GM06990 (cell line): ENCODE data around the gene E2F1.

ENCODE experiments used
- DNase-seq: peaks from one replicate; pipeline ENCODE4 v3.0.0-alpha.2; 2011; ENCODE audit not compliant: insufficient read length; ENCODE audit errors: extremely low read depth
- H3K27me3 ChIP-seq: replicated peaks from 2 replicates; pipeline ENCODE4 v1.6.0; 2011; ENCODE audit warnings: low read length; ENCODE audit not compliant: control insufficient read depth, insufficient read depth
- H3K36me3 ChIP-seq: 2 replicates; pipeline ENCODE4 v1.5.1; 2011; ENCODE audit warnings: low read length; ENCODE audit not compliant: control insufficient read depth, insufficient read depth
- H3K4me3 ChIP-seq: replicated peaks from 2 replicates; pipeline ENCODE4 v1.5.1; 2011; ENCODE audit warnings: low read depth, mild to moderate bottlenecking, control low read depth, low read length
- TF ChIP-seq, protein P1 (sequence below): IDR thresholded peaks from 2 replicates; pipeline ENCODE4 v1.5.1; 2011; ENCODE audit warnings: low read length, control low read depth, mild to moderate bottlenecking, inconsistent platforms; ENCODE audit not compliant: insufficient read depth, poor library complexity, severe bottlenecking

The E2F1 gene

DNA sequence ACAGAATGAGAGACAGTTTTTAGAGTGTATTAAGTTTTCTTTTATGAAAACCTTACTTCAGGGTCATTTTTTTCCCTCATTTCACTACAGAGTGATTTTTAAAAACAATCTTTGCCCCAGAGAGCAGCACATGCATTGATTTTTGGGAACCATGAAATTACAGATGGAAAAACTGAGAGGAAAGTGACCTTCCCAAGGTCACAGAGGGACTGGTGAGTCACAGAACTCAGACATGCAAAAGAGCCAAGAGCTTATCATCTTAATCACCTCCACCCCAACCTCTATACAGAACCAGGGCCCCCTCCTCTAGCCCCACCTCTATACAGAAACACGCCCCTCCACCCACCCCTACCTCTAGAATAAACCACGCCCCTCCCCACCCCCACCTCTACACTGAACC lies 23.2 kb upstream of the E2F1 start:
- no peaks in the 10 kb centered on the region for H3K27me3 ChIP-seq
- H3K4me3 ChIP-seq, result no peak overlapping the region
- TF ChIP-seq, protein P1, sequence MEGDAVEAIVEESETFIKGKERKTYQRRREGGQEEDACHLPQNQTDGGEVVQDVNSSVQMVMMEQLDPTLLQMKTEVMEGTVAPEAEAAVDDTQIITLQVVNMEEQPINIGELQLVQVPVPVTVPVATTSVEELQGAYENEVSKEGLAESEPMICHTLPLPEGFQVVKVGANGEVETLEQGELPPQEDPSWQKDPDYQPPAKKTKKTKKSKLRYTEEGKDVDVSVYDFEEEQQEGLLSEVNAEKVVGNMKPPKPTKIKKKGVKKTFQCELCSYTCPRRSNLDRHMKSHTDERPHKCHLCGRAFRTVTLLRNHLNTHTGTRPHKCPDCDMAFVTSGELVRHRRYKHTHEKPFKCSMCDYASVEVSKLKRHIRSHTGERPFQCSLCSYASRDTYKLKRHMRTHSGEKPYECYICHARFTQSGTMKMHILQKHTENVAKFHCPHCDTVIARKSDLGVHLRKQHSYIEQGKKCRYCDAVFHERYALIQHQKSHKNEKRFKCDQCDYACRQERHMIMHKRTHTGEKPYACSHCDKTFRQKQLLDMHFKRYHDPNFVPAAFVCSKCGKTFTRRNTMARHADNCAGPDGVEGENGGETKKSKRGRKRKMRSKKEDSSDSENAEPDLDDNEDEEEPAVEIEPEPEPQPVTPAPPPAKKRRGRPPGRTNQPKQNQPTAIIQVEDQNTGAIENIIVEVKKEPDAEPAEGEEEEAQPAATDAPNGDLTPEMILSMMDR, result no peak
- H3K36me3 ChIP-seq, result peaks cover 4% of the 10 kb centered on the region
- no peak for DNase-seq

DNA sequence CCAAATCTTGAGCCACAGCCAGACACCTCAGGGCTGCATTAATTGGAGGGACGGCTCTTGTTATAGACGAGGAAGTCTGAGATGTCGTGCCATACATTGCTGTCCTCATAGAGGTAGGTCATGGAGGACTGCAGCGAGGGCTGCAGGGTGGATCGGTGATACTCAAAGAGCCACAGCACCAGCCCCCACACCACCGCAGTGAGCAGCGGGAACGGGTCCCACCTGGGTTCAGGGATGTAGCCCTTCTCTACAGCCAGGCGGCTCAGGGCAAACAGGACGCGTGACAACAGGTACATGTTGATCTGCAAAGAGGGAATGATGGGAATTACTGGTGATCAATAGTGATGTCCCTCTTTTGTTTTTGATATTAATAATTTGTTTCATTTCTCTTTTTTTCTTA lies 21.5 kb upstream of the E2F1 start:
- DNase-seq, result no peak
- Histone ChIP-seq H3K27me3 (no peaks in the 10 kb centered on the region), H3K4me3 (no peak overlapping the region), H3K36me3 (peaks cover 4% of the 10 kb centered on the region)
- TF ChIP-seq, protein P1, result no peak

DNA sequence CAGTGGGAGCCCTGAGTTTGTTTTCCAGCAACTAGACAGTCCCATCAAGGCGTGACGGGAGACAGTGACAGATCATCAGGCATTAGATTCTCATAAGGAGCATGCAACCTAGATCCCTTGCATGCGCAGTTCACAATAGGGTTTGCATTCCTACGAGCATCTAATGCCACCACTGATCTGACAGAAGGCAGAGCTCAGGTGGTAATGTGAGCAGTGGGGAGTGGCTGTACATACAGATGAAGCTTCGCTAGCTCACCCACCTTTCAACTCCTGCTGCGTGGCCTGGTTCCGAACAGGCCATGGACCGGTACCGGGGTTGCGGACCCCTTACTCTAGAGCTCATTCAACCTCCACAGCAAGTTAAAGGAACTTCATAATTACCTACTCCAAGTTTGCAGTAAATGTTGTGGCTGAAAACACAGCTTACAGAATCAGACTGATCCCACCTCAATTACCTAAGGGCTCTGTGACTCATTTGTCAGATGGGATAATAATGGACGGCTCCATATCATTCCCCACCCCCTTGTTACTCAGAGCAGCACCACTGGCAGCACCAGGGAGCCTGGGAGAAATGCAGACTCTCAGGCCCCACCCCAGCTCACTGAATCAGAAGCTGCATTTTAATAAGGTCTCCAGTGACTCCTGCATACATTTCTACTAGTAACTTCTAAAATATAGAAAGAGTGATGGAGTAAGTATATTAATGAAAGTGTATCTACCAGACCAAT lies 18.2 kb upstream of the E2F1 start:
- no peak overlapping the region for H3K4me3 ChIP-seq
- peaks cover 4% of the 10 kb centered on the region for H3K36me3 ChIP-seq
- no peaks in the 10 kb centered on the region for H3K27me3 ChIP-seq
- DNase-seq, result no peak
- TF ChIP-seq, protein P1, result no peak

DNA sequence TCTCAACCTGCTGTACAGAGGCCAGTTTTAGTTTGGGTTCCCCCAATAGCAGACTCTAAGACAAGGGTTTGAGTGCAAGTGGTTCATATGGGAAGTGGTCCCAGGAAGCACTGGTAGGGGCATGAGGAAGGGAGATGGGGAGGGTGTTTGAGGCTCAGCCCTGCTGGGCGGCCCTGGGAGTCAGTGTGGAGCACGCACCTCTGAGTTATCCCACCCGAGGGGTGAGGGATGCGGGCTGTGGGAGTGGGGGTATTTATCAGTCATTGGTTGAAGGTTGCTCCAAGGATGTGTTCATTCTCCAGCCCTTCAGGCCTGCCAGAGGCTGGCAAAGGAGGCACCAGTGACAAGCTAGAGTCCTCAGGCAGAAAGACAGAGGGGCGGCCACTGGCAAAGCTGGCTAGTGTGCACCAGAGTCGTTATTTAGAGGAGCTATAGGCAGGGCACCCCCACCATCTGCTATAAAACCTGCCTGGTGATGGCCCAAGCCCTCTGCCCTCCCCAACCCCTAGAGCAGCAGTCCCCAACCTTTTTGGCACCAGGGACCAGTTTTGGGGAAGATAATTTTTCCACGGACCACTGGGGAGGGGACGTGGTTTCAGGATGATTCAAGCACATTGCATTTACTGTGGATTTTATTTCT lies 17.4 kb upstream of the E2F1 start:
- Histone ChIP-seq H3K4me3 (no peak overlapping the region), H3K36me3 (peaks cover 4% of the 10 kb centered on the region), H3K27me3 (no peaks in the 10 kb centered on the region)
- no peak for DNase-seq
- TF ChIP-seq, protein P1, result no peak

DNA sequence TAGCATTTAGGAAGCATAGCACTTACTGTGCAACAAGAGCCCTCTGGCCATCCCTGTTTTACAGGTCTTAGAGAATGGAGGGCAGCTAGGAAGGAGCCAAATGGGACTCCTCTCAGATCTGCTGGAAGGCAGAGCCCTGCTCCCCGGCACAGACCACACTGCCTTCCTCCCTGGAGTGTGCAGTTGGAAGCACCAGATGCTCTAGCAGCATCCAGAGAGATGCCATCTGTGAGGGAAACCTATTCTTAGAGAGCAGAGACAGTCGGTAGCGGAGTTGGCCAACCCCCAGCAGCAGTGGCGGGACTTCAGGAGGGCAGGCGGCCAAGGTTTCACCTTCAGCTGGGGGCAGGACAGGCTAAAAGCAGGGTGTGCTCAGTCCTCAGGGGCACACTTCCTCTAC lies 16.7 kb upstream of the E2F1 start:
- TF ChIP-seq, protein P1, result no peak
- Histone ChIP-seq H3K36me3 (peaks cover 4% of the 10 kb centered on the region), H3K27me3 (no peaks in the 10 kb centered on the region), H3K4me3 (no peak overlapping the region)
- DNase-seq, result no peak
